ENCODE measurements around the gene CFAP97D1.

The CFAP97D1 gene

GRCh38 chr17:43829738-43830137 lies 49.5 kb downstream of the CFAP97D1 start:
- no peak for DNase-seq (ENCODE audit: low read depth)

GRCh38 chr17:43830510-43831140 lies 50.4 kb downstream of the CFAP97D1 start:
- no peak for DNase-seq (ENCODE audit: low read depth)

DNA sequence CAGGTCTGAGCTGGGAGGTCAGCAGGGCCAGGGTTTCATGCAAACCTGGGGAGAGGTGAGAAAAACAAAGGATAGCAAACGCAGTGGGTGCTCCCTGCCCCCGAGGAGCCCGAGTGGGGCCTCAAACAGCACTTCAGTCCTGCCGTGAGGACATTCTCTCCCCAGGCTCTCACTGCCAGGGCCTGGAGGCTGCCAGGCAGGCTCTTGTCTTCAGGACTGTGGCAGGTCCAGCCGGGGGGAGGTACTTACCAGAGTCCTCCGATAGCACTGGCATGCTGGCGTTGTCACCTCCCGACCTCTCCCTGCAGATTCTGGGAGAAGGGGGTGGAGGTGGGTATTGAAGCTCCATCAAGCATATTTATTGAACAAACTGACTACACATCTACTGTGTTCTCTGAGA lies 51.4 kb downstream of the CFAP97D1 start:
- no peak for DNase-seq (ENCODE audit: low read depth)

DNA sequence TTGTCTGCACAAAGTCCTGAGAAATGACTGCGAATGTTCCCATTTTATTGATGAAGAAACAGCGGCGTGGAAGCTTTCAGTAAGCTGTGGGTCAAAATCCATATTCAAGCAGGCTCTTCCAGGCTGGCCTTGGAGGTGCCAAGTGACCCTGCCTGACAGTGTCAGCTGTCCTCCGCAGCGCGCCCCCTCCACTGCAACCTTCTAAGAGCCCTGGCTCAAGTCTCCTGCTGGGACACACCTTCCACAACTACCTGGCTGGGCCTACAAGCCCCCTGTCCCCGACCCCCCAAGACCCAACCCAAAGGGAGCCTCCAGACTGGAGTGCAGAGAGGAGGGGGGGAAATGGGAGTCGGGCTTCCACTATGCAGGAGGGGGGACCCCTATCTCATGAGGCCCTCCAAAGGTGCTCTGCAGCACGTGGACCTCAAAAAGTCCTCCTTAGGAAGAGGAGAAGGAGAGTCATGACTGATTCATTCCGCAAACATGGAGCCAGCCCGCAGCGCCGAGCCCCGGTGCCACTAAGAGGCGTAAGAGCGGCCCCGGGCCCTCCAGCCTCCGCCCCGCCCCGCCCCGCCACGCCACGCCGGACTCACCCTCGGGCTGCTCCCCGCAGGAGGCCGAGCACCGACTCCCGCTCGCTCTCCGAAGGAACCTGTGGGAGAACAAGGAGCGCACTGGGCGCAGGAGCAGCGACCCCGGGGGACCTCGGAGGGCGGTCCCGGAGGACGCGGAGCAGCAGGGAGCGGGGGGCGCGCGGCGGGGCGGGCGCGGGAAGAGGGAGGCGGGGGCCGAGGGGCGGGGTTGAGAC lies 52.1 kb downstream of the CFAP97D1 start:
- no peak for DNase-seq (ENCODE audit: low read depth)

GRCh38 chr17:43832976-43833829 lies 53.0 kb downstream of the CFAP97D1 start, which contains the start of gene MPP3:
TSS of gene MPP3 (minus strand) at chr17:43833146. CDS start at chr17:43831906, 1,240 bp downstream.
- peak; percentile 44 for DNase-seq (ENCODE audit: low read depth)

DNA sequence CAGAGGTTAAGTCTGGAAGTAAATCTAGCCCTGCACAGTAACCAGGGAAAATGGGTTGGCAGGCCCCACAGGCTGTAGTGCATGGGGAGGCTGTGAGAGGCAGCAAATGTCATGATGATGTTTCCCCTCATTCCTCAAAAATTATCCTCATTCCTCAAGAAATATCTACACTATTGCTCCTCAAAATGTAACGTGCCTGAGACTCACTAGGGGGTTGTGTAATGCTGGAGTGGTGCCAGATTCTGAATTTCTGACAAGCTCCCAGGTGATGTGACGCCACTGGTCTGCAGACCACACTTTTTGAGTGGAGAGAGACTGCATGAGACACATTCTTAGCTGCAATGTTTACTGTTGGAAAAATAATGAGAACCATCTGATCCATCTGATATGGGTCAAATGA lies 53.9 kb downstream of the CFAP97D1 start:
- DNase-seq (ENCODE audit: low read depth), result no peak
